Calu3 (cell line): ENCODE results near the gene ATXN10. TPM values are rescaled to one million over a fixed set of nuclear protein-coding genes. Genes with fewer than 3 reads are reported as not detected.

Experiments used
- BruUV-seq: library from RNA; stranded (reverse); fragments of 400-500 nt; replicated peaks from 2 replicates; lab custom pipeline; 2021; lab: Mats Ljungman, UMichigan
- CTCF ChIA-PET: fragments of 300-600 bp; sonication (Branson Sonifier 250); formaldehyde crosslinking; loops from one replicate; lab custom pipeline; 2022; ENCODE audit warnings: antibody characterized with exemption; lab: Charles Lee
- DNase-seq: peaks from one replicate; pipeline ENCODE4 v3.0.0; 2022
- H3K27ac Mint-ChIP-seq: one replicate; pipeline ENCODE4 v1.8.0; 2022; ENCODE audit warnings: mixed read lengths; ENCODE audit not compliant: unreplicated experiment
- H3K27me3 Mint-ChIP-seq: one replicate; pipeline ENCODE4 v1.8.0; 2022; ENCODE audit warnings: mixed read lengths; ENCODE audit not compliant: unreplicated experiment
- H3K36me3 Mint-ChIP-seq: one replicate; pipeline ENCODE4 v1.8.0; 2022; ENCODE audit warnings: mild to moderate bottlenecking, moderate library complexity, mixed read lengths; ENCODE audit not compliant: insufficient read depth, unreplicated experiment
- H3K4me1 Mint-ChIP-seq: one replicate; pipeline ENCODE4 v1.8.0; 2022; ENCODE audit warnings: mild to moderate bottlenecking, low read depth, mixed read lengths; ENCODE audit not compliant: unreplicated experiment
- H3K4me3 Mint-ChIP-seq: one replicate; pipeline ENCODE4 v1.8.0; 2022; ENCODE audit warnings: mild to moderate bottlenecking, low read depth, moderate library complexity, mixed read lengths; ENCODE audit not compliant: unreplicated experiment
- H3K9me3 Mint-ChIP-seq: one replicate; pipeline ENCODE4 v1.8.0; 2022; ENCODE audit warnings: low read depth, mixed read lengths; ENCODE audit not compliant: unreplicated experiment
- intact Hi-C: fragments of 100-400 bp; cut with micrococcal nuclease; formaldehyde crosslinking; loops from one replicate; pipeline ENCODE4 v1.10.0; 2022; ENCODE audit not compliant: unreplicated experiment
- total RNA-seq: library from RNA; stranded (reverse); gene quantifications from 2 replicates; pipeline ENCODE4 v1.2.3, GENCODE V29; 2022
- TF ChIP-seq, protein P1 (sequence below): fragments of 200-600 bp; IDR thresholded peaks from one replicate; pipeline ENCODE4 v1.8.0; 2022; ENCODE audit warnings: antibody characterized with exemption; ENCODE audit not compliant: unreplicated experiment

ATXN10 gene
- total RNA-seq, 1 experiment from 2014 or later: 263 TPM

GRCh38 chr22:45889539-45890350 is 218.1 kb downstream of the ATXN10 start:
- TF ChIP-seq, protein P1, sequence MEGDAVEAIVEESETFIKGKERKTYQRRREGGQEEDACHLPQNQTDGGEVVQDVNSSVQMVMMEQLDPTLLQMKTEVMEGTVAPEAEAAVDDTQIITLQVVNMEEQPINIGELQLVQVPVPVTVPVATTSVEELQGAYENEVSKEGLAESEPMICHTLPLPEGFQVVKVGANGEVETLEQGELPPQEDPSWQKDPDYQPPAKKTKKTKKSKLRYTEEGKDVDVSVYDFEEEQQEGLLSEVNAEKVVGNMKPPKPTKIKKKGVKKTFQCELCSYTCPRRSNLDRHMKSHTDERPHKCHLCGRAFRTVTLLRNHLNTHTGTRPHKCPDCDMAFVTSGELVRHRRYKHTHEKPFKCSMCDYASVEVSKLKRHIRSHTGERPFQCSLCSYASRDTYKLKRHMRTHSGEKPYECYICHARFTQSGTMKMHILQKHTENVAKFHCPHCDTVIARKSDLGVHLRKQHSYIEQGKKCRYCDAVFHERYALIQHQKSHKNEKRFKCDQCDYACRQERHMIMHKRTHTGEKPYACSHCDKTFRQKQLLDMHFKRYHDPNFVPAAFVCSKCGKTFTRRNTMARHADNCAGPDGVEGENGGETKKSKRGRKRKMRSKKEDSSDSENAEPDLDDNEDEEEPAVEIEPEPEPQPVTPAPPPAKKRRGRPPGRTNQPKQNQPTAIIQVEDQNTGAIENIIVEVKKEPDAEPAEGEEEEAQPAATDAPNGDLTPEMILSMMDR: no peak
- BruUV-seq: no TSS peak
- Mint-ChIP-seq H3K4me3 (no peak overlapping the region), H3K4me1 (peaks cover 32% of the 10 kb centered on the region), H3K9me3 (no peaks in the 10 kb centered on the region), H3K27me3 (no peaks in the 10 kb centered on the region), H3K27ac (no peak overlapping the region), H3K36me3 (peaks cover 13% of the 10 kb centered on the region)
- intact Hi-C loops: no loop called here
- CTCF ChIA-PET: no interaction called here
- DNase-seq: no peak

DNA sequence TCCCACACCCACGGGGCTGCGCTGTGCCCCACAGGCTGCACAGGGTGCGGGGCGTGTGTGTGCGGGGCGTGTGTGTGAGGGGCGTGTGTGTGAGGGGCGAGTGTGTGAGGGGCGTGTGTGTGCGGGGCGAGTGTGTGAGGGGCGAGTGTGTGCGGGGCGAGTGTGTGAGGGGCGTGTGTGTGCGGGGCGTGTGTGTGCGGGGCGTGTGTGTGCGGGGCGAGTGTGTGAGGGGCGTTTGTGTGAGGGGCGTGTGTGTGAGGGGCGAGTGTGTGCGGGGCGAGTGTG is 218.7 kb downstream of the ATXN10 start:
- H3K9me3 Mint-ChIP-seq: no peaks in the 10 kb centered on the region
- H3K27ac Mint-ChIP-seq: no peak overlapping the region
- TF ChIP-seq, protein P1: no peak
- H3K4me3 Mint-ChIP-seq: no peak overlapping the region
- no peaks in the 10 kb centered on the region for H3K27me3 Mint-ChIP-seq
- CTCF ChIA-PET: no interaction called here
- intact Hi-C loops: no loop called here
- BruUV-seq: no TSS peak
- DNase-seq: no peak
- peaks cover 13% of the 10 kb centered on the region for H3K36me3 Mint-ChIP-seq
- peaks cover 32% of the 10 kb centered on the region for H3K4me1 Mint-ChIP-seq

GRCh38 chr22:45891021-45891421 is 219.4 kb downstream of the ATXN10 start:
- Mint-ChIP-seq H3K36me3 (peaks cover 13% of the 10 kb centered on the region), H3K4me1 (peaks cover 34% of the 10 kb centered on the region), H3K27ac (no peak overlapping the region), H3K27me3 (no peaks in the 10 kb centered on the region), H3K9me3 (no peaks in the 10 kb centered on the region), H3K4me3 (no peak overlapping the region)
- intact Hi-C loops: no loop called here
- no peak for DNase-seq
- no TSS peak for BruUV-seq
- CTCF ChIA-PET: no interaction called here
- TF ChIP-seq, protein P1: no peak

DNA sequence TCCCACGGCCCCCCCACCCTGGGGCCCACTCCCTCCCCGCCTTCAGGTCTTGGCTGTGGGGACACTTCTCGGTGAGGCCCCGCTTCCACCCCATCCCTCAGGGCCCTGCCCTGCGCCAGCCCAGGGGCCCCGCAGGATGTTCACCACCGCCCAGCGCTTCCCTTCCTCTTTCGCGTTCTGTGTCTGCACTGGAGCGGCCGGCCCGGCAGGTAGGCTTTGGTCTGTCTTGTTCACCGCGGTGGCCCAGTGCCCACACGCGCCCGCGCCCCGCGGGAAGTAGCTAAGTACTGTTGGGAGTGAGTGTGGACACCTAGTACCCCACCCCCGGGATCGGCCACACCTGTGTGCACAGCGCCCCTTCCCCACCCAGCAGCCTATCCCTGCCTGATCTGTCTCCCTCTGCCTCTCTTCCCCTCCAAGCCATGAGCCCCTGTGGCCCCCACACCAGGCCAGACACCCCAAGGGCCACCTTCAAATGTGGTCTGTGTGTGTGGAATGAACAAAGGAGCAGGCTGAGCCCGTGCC is 219.9 kb downstream of the ATXN10 start:
- Mint-ChIP-seq H3K4me3 (no peak overlapping the region), H3K27ac (no peak overlapping the region), H3K27me3 (no peaks in the 10 kb centered on the region), H3K36me3 (peaks cover 13% of the 10 kb centered on the region), H3K9me3 (no peaks in the 10 kb centered on the region), H3K4me1 (peaks cover 38% of the 10 kb centered on the region)
- TF ChIP-seq, protein P1: no peak
- intact Hi-C loops: no loop called here
- no TSS peak for BruUV-seq
- DNase-seq: no peak
- CTCF ChIA-PET: interaction anchor here (0.6 kb wide), 1 partner anchor 27 kb away, joined by 3 read pairs; no protein-coding TSS in a partner anchor
